K562 (cell line): ENCODE results near the gene SLC9A3. TPM values are rescaled to one million over a fixed set of nuclear protein-coding genes. Genes with fewer than 3 reads are reported as not detected.

ENCODE experiments used
- BRD4 ChIP-seq: fragments of 200-600 bp; sonication (generic); IDR thresholded peaks from 2 replicates; pipeline ENCODE4 v1.6.1; 2017; ENCODE audit warnings: inconsistent platforms
- CBX5 ChIP-seq: IDR thresholded peaks from 2 replicates; pipeline ENCODE4 v1.6.1; 2014; ENCODE audit warnings: low read depth, borderline replicate concordance
- ESRRB ChIP-seq: fragments of 250-450 bp; sonication (Bioruptor Pico); IDR thresholded peaks from 2 replicates; pipeline ENCODE4 v1.5.0; 2020; ENCODE audit warnings: mild to moderate bottlenecking, moderate library complexity, borderline replicate concordance
- GABPB2 ChIP-seq: fragments of 250-450 bp; sonication (Bioruptor Pico); conservative IDR thresholded peaks from 2 replicates; pipeline ENCODE4 v1.5.1; 2021; ENCODE audit warnings: mild to moderate bottlenecking
- KDM5B ChIP-seq: fragments of 200-600 bp; sonication (generic); IDR thresholded peaks from 2 replicates; pipeline ENCODE4 v1.6.1; 2012; ENCODE audit warnings: low read depth, mild to moderate bottlenecking, moderate library complexity, low read length, control low read depth, inconsistent platforms; ENCODE audit not compliant: insufficient replicate concordance
- KLF10 ChIP-seq: fragments of 250-450 bp; sonication (Bioruptor Pico); IDR thresholded peaks from 2 replicates; pipeline ENCODE4 v1.6.1; 2021; ENCODE audit warnings: matching md5 sums
- LARP7 ChIP-seq: fragments of 450-650 bp; IDR thresholded peaks from 2 replicates; pipeline ENCODE4 v1.6.1; 2016
- NELFE ChIP-seq: IDR thresholded peaks from 2 replicates; pipeline ENCODE4 v1.6.1; 2011; ENCODE audit warnings: mild to moderate bottlenecking; ENCODE audit not compliant: insufficient read depth, insufficient read length
- PHB2 ChIP-seq: fragments of 450-650 bp; IDR thresholded peaks from 2 replicates; pipeline ENCODE4 v1.6.1; 2017; ENCODE audit warnings: low read depth
- PML ChIP-seq: IDR thresholded peaks from 2 replicates; pipeline ENCODE4 v1.6.1; 2012; ENCODE audit warnings: low read length, inconsistent platforms
- POLR3G ChIP-seq: IDR thresholded peaks from 2 replicates; pipeline ENCODE4 v1.6.1; 2011; ENCODE audit not compliant: insufficient read length, insufficient replicate concordance; ENCODE audit errors: extremely low read depth
- RBM14 ChIP-seq: fragments of 200-400 bp; formaldehyde crosslinking; IDR thresholded peaks from 2 replicates; pipeline ENCODE4 v1.6.1; 2018; ENCODE audit warnings: low read depth, mild to moderate bottlenecking, low read length, moderate library complexity, borderline replicate concordance; ENCODE audit not compliant: insufficient read depth
- SIN3B ChIP-seq: fragments of 450-650 bp; IDR thresholded peaks from 2 replicates; pipeline ENCODE4 v1.6.1; 2017; ENCODE audit warnings: low read depth, mild to moderate bottlenecking, moderate library complexity
- SMARCA4 ChIP-seq: fragments of 450-650 bp; IDR thresholded peaks from 2 replicates; pipeline ENCODE4 v1.6.1; 2016
- ZNF24 ChIP-seq: fragments of 450-650 bp; IDR thresholded peaks from 2 replicates; pipeline ENCODE4 v1.6.1; 2016
- ZNF586 ChIP-seq: fragments of 450-650 bp; formaldehyde crosslinking; conservative IDR thresholded peaks from 2 replicates; pipeline ENCODE4 v1.4.0; 2020; ENCODE audit warnings: mild to moderate bottlenecking, moderate library complexity
- ZNF76 ChIP-seq: fragments of 250-450 bp; sonication (Bioruptor Pico); IDR thresholded peaks from 2 replicates; pipeline ENCODE4 v1.4.0; 2020; ENCODE audit warnings: mild to moderate bottlenecking, moderate library complexity, borderline replicate concordance
- polyA plus RNA-seq, 8 experiments: library from polyadenylated mRNA; depleted of rRNA in 4 of 8; stranded (reverse) in 5 of 8; unstranded in 3 of 8; fragments of >200 nt; fragmentation: Nextera tagmentation in 2 of 8; fragmentation: Illumina TruSeq in 1 of 8; extraction: Ambion mirVana in 2 of 8; extraction: Trizol in 1 of 8; gene quantifications; 2 replicates each; pipeline versions ENCODE4 v1.2.1 to v1.2.3, GENCODE V29; 2011 to 2014; ENCODE audit warnings: inconsistent platforms in 1 of 8, missing spikeins in 1 of 8
- total RNA-seq, 7 experiments: library from RNA; depleted of rRNA in 6 of 7; stranded (reverse); fragments of >200 nt in 6 of 7; fragmentation: Illumina TruSeq in 2 of 7; extraction: Trizol in 2 of 7; gene quantifications; 2 replicates each; pipeline versions ENCODE4 v1.2.1 to v1.2.3, GENCODE V29; 2011 to 2021; ENCODE audit warnings: low replicate concordance in 1 of 7
- TF ChIP-seq, protein P1 (sequence below): IDR thresholded peaks from 2 replicates; pipeline ENCODE4 v1.6.1; 2011; ENCODE audit not compliant: insufficient read length; ENCODE audit errors: extremely low read depth
- TF ChIP-seq, protein P2 (sequence below): IDR thresholded peaks from 2 replicates; pipeline ENCODE4 v1.6.1; 2016; ENCODE audit warnings: missing genetic modification characterization, missing compliant biosample characterization
- TF ChIP-seq, protein P3 (sequence below): sonication (generic); formaldehyde crosslinking; IDR thresholded peaks from 2 replicates; pipeline ENCODE4 v1.5.0; 2020; ENCODE audit warnings: missing genetic modification reagents
- TF ChIP-seq, protein P4 (sequence below), 2 experiments: IDR thresholded peaks; 2 replicates each; pipeline ENCODE4 v1.6.1; 2011; ENCODE audit warnings: borderline replicate concordance in 1 of 2, control low read depth in 1 of 2, low read depth in 1 of 2, low read length in 1 of 2, mild to moderate bottlenecking in 1 of 2, mixed read lengths in 1 of 2, moderate library complexity in 1 of 2; ENCODE audit not compliant: insufficient read depth in 1 of 2, insufficient read length in 1 of 2, poor library complexity in 1 of 2, severe bottlenecking in 1 of 2; ENCODE audit errors: extremely low read depth in 1 of 2
- TF ChIP-seq, protein P5 (sequence below): sonication (generic); formaldehyde crosslinking; IDR thresholded peaks from 2 replicates; pipeline ENCODE4 v1.8.0; 2022; ENCODE audit warnings: mild to moderate bottlenecking, missing genetic modification reagents

SLC9A3 gene
- total and polyA plus RNA-seq, 9 of the 15 experiments (the other 6 are each of a cell fraction or from before 2014, with no cell fraction given), result 1.5 to 5.8 (median 3.7) TPM; not detected in 2

DNA sequence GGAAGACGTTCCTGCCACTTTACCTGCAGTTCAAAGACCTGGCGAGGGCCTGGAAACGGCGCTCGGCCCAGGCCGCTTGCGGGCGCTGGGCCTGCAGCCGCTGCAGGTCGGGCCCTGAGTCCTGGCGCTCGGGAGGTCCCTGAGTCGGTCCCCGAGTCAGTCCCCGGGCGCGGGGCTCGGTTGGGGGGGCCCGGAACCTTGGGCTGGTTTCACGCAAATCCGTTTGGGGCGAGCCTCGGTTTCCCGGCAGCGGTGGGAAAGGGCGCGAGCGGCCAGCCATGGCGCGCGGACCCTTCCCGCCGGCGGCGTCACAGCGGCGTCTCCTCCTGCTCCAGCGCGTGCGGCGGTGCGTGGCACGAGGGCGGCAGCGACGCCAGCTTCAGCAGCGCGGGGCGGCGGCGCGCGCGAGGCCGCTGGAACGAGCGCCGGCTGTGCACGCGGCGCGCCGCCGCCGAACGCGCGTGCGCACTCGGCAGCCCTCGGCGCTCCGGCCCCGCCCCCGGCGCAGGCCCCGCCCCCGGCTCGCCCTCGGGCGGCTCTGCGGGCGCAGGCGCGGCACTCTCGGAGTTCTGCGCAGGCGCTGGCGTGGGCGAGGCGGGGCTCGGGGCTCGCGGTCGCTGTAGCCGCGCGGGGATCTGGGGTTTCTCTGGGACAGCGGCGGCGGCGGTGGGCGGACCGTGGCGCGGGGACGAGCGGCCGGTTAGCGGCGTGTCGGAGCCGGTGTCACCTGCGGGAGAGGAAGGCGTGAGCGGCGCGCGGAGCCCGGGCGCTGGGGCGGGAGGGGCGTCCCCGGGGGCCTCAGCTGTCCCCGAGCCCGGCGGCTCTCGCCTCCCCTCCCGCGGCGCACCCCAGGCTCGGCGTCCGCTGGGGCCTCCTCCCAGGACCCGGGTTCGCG lies 51.3 kb downstream of the SLC9A3 start (continued):
- TF ChIP-seq KDM5B (peak; percentile 81), ESRRB (no peak), GABPB2 (no peak), SIN3B (peak; percentile 36; the same call in 1 of the 2 replicates), ZNF586 (CRISPR knock-in tag) (no peak), ZNF76 (CRISPR knock-in tag) (0 out of 2 replicates have a peak, but pooled peaks have one; percentile 17), PML (no peak), KLF10 (CRISPR knock-in tag) (no peak), POLR3G (no peak), RBM14 (no peak), BRD4 (0 out of 2 replicates have a peak, but pooled peaks have one; percentile 59), SMARCA4 (no peak), PHB2 (no peak), ZNF24 (no peak), NELFE (no peak), LARP7 (no peak), CBX5 (no peak)
- TF ChIP-seq, protein P1, sequence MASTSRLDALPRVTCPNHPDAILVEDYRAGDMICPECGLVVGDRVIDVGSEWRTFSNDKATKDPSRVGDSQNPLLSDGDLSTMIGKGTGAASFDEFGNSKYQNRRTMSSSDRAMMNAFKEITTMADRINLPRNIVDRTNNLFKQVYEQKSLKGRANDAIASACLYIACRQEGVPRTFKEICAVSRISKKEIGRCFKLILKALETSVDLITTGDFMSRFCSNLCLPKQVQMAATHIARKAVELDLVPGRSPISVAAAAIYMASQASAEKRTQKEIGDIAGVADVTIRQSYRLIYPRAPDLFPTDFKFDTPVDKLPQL, result no peak
- TF ChIP-seq, protein P2, sequence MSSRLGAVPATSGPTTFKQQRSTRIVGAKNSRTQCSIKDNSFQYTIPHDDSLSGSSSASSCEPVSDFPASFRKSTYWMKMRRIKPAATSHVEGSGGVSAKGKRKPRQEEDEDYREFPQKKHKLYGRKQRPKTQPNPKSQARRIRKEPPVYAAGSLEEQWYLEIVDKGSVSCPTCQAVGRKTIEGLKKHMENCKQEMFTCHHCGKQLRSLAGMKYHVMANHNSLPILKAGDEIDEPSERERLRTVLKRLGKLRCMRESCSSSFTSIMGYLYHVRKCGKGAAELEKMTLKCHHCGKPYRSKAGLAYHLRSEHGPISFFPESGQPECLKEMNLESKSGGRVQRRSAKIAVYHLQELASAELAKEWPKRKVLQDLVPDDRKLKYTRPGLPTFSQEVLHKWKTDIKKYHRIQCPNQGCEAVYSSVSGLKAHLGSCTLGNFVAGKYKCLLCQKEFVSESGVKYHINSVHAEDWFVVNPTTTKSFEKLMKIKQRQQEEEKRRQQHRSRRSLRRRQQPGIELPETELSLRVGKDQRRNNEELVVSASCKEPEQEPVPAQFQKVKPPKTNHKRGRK (tag), result no peak
- TF ChIP-seq, protein P3, sequence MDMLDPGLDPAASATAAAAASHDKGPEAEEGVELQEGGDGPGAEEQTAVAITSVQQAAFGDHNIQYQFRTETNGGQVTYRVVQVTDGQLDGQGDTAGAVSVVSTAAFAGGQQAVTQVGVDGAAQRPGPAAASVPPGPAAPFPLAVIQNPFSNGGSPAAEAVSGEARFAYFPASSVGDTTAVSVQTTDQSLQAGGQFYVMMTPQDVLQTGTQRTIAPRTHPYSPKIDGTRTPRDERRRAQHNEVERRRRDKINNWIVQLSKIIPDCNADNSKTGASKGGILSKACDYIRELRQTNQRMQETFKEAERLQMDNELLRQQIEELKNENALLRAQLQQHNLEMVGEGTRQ (CRISPR knock-in tag), result no peak
- TF ChIP-seq, protein P4, sequence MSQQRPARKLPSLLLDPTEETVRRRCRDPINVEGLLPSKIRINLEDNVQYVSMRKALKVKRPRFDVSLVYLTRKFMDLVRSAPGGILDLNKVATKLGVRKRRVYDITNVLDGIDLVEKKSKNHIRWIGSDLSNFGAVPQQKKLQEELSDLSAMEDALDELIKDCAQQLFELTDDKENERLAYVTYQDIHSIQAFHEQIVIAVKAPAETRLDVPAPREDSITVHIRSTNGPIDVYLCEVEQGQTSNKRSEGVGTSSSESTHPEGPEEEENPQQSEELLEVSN (IDR thresholded peaks at IDR 0.05; ENCODE audit: borderline replicate concordance in 1 of 2, extremely low read depth in 1 of 2, insufficient read depth in 1 of 2, insufficient read length in 1 of 2, low read depth in 1 of 2, low read length in 1 of 2, poor library complexity in 1 of 2, severe bottlenecking in 1 of 2), result peak; percentile 98 to 99
- TF ChIP-seq, protein P5, sequence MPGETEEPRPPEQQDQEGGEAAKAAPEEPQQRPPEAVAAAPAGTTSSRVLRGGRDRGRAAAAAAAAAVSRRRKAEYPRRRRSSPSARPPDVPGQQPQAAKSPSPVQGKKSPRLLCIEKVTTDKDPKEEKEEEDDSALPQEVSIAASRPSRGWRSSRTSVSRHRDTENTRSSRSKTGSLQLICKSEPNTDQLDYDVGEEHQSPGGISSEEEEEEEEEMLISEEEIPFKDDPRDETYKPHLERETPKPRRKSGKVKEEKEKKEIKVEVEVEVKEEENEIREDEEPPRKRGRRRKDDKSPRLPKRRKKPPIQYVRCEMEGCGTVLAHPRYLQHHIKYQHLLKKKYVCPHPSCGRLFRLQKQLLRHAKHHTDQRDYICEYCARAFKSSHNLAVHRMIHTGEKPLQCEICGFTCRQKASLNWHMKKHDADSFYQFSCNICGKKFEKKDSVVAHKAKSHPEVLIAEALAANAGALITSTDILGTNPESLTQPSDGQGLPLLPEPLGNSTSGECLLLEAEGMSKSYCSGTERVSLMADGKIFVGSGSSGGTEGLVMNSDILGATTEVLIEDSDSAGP (CRISPR knock-in tag), result no peak
